ENCODE results near the gene NAA20.

- TF ChIP-seq RNF2 (conservative IDR thresholded peaks at IDR 0.05; ENCODE audit: low read depth) (no peak), POLR2A (IDR thresholded peaks at IDR 0.05; ENCODE audit: insufficient read depth in 1 of 2, low read depth in 2 of 2, low read length in 2 of 2) (no peak), ATF7 (IDR thresholded peaks at IDR 0.05) (no peak), ATF7 (CRISPR knock-in tag; IDR thresholded peaks at IDR 0.05) (no peak), ZZZ3 (CRISPR knock-in tag; IDR thresholded peaks at IDR 0.05; ENCODE audit: borderline replicate concordance) (no peak), BRF2 (CRISPR knock-in tag; IDR thresholded peaks at IDR 0.05) (no peak), NFYB (CRISPR knock-in tag; IDR thresholded peaks at IDR 0.05) (no peak), FOXA1 (IDR thresholded peaks at IDR 0.05) (no peak), FOXA1 (CRISPR knock-in tag; IDR thresholded peaks at IDR 0.05) (no peak), IRF2 (CRISPR knock-in tag; IDR thresholded peaks at IDR 0.05) (no peak)
Measured at GRCh38 chr20:20021835-20022234, 4.7 kb downstream of the NAA20 start.
